ENCODE results near the gene KSR2. TPM values are rescaled to one million over a fixed set of nuclear protein-coding genes. Genes with fewer than 3 reads are reported as not detected.

KSR2 gene
- total RNA-seq, 1 experiment from 2014 or later: not detected

GRCh38 chr12:117882181-117882580 is 86.6 kb downstream of the KSR2 start:
- DNase-seq (ENCODE audit: low spot score): no peak
- Histone ChIP-seq H3K27me3 (replicated peaks; ENCODE audit: insufficient read depth, low read depth, low read length, poor library complexity) (peaks cover 28% of the 10 kb centered on the region), H3K4me1 (ENCODE audit: insufficient read depth, low read length, poor library complexity, severe bottlenecking) (no peaks in the 10 kb centered on the region), H3K4me3 (ENCODE audit: low read depth, low read length, poor library complexity, severe bottlenecking) (no peak overlapping the region), H3K9me3 (ENCODE audit: low read depth, low read length, poor library complexity, severe bottlenecking) (no peaks in the 10 kb centered on the region), H3K27ac (ENCODE audit: low read depth, low read length, poor library complexity, severe bottlenecking) (no peak overlapping the region), H3K36me3 (ENCODE audit: insufficient read depth, low read length, poor library complexity, severe bottlenecking) (no peaks in the 10 kb centered on the region)
- BruUV-seq (replicated peaks): no TSS peak
- TF ChIP-seq EZH2 (IDR thresholded peaks at IDR 0.05; ENCODE audit: borderline replicate concordance, low read depth, low read length, poor library complexity, severe bottlenecking) (no peak), CTCF (conservative IDR thresholded peaks at IDR 0.05; ENCODE audit: low read depth, low read length) (no peak)
- POLR2A ChIA-PET (ENCODE audit: low non-redundant PET): no interaction called here
- CTCF ChIA-PET: no interaction called here
- intact Hi-C loops (cut with micrococcal nuclease; ENCODE audit: unreplicated experiment): no loop called here

- Histone ChIP-seq H3K4me3 (ENCODE audit: low read depth, low read length, poor library complexity, severe bottlenecking) (no peak overlapping the region), H3K4me1 (ENCODE audit: insufficient read depth, low read length, poor library complexity, severe bottlenecking) (no peaks in the 10 kb centered on the region), H3K27me3 (replicated peaks; ENCODE audit: insufficient read depth, low read depth, low read length, poor library complexity) (peaks cover 28% of the 10 kb centered on the region), H3K9me3 (ENCODE audit: low read depth, low read length, poor library complexity, severe bottlenecking) (no peaks in the 10 kb centered on the region), H3K27ac (ENCODE audit: low read depth, low read length, poor library complexity, severe bottlenecking) (no peak overlapping the region), H3K36me3 (ENCODE audit: insufficient read depth, low read length, poor library complexity, severe bottlenecking) (no peaks in the 10 kb centered on the region)
- POLR2A ChIA-PET (ENCODE audit: low non-redundant PET): no interaction called here
- no peak for DNase-seq (ENCODE audit: low spot score)
- CTCF ChIA-PET: no interaction called here
- intact Hi-C loops (cut with micrococcal nuclease; ENCODE audit: unreplicated experiment): no loop called here
- no TSS peak for BruUV-seq (replicated peaks)
- TF ChIP-seq CTCF (conservative IDR thresholded peaks at IDR 0.05; ENCODE audit: low read depth, low read length) (no peak), EZH2 (IDR thresholded peaks at IDR 0.05; ENCODE audit: borderline replicate concordance, low read depth, low read length, poor library complexity, severe bottlenecking) (no peak)
Measured at GRCh38 chr12:117881517-117881916, 87.3 kb downstream of the KSR2 start.

- H3K36me3 ChIP-seq (ENCODE audit: insufficient read depth, low read length, poor library complexity, severe bottlenecking): no peaks in the 10 kb centered on the region
- ChIA-PET POLR2A (ENCODE audit: low non-redundant PET) (no interaction called here), CTCF (no interaction called here)
- no peak for TF ChIP-seq CTCF (conservative IDR thresholded peaks at IDR 0.05; ENCODE audit: low read depth, low read length)
- TF ChIP-seq EZH2 (IDR thresholded peaks at IDR 0.05; ENCODE audit: borderline replicate concordance, low read depth, low read length, poor library complexity, severe bottlenecking): no peak
- H3K4me3 ChIP-seq (ENCODE audit: low read depth, low read length, poor library complexity, severe bottlenecking): no peak overlapping the region
- no peak overlapping the region for H3K27ac ChIP-seq (ENCODE audit: low read depth, low read length, poor library complexity, severe bottlenecking)
- BruUV-seq (replicated peaks): no TSS peak
- H3K4me1 ChIP-seq (ENCODE audit: insufficient read depth, low read length, poor library complexity, severe bottlenecking): no peaks in the 10 kb centered on the region
- no peak for DNase-seq (ENCODE audit: low spot score)
- intact Hi-C loops (cut with micrococcal nuclease; ENCODE audit: unreplicated experiment): loop anchor here (10.0 kb wide), 1 partner anchor 226 kb away; the partner anchor contains the start of gene VSIG10
- H3K9me3 ChIP-seq (ENCODE audit: low read depth, low read length, poor library complexity, severe bottlenecking): no peaks in the 10 kb centered on the region
- H3K27me3 ChIP-seq (replicated peaks; ENCODE audit: insufficient read depth, low read depth, low read length, poor library complexity): peaks cover 24% of the 10 kb centered on the region
Measured at GRCh38 chr12:117878605-117879004, 90.2 kb downstream of the KSR2 start.

All from A673 (cell line).